Fibroblast of lung (primary cell): ENCODE measurements around the gene RNF128.

Source experiments
- CTCF ChIP-seq, 2 donors: IDR thresholded peaks in 1 of 2; conservative IDR thresholded peaks in 1 of 2; 1 replicate in 1 of 2; 2 replicates in 1 of 2; pipeline ENCODE4 v1.5.1; 2011 to 2012; ENCODE audit warnings: low read length in 2 of 2, control low read depth in 1 of 2, inconsistent platforms in 1 of 2, low read depth in 1 of 2, mild to moderate bottlenecking in 1 of 2
- EZH2 ChIP-seq: IDR thresholded peaks from 2 replicates; pipeline ENCODE4 v1.5.1; 2012; ENCODE audit warnings: low read length, control low read depth, mild to moderate bottlenecking; ENCODE audit errors: missing control alignments

GRCh38 chrX:106802388-106803275 lies 76.1 kb downstream of the RNF128 start, which contains the start of gene TBC1D8B:
- TF ChIP-seq CTCF (conservative IDR thresholded peaks at IDR 0.05 in 1 of 2, IDR thresholded peaks at IDR 0.05 in 1 of 2; ENCODE audit: low read depth in 1 of 2, low read length in 2 of 2) (no peak), EZH2 (no peak)
